ES-I3 (cell line): ENCODE results near the gene PLXDC1.

Experiments
- H3K36me3 ChIP-seq: 2 replicates; pipeline ENCODE4 v1.6.1; 2013; ENCODE audit warnings: mild to moderate bottlenecking, low read length, control low read depth, moderate library complexity; ENCODE audit not compliant: insufficient read depth
- H3K4me1 ChIP-seq: 2 replicates; pipeline ENCODE4 v1.6.1; 2013; ENCODE audit warnings: mild to moderate bottlenecking, control low read depth, low read length; ENCODE audit not compliant: insufficient read depth
- H3K9ac ChIP-seq: 2 replicates; pipeline ENCODE4 v1.6.1; 2013; ENCODE audit warnings: low read depth, mild to moderate bottlenecking, low read length, moderate library complexity
- H3K9me3 ChIP-seq: 2 replicates; pipeline ENCODE4 v1.6.1; 2013; ENCODE audit warnings: mild to moderate bottlenecking, low read length, moderate library complexity; ENCODE audit not compliant: control insufficient read depth, insufficient read depth

The PLXDC1 gene

GRCh38 chr17:39153599-39154051 lies 2.2 kb upstream of the PLXDC1 start:
- Histone ChIP-seq H3K9ac (peak overlapping the region; percentile 96), H3K9me3 (no peaks in the 10 kb centered on the region), H3K4me1 (0 out of 2 replicates have a peak, but pooled peaks cover 8% of the 10 kb centered on the region), H3K36me3 (no peaks in the 10 kb centered on the region)

GRCh38 chr17:39151943-39152818 lies 744 bp upstream of the PLXDC1 start:
- Histone ChIP-seq H3K9me3 (no peaks in the 10 kb centered on the region), H3K9ac (peak overlapping the region; percentile 96; the same call in 1 of the 2 replicates), H3K4me1 (peaks cover 7% of the 10 kb centered on the region; the same call in 1 of the 2 replicates), H3K36me3 (no peaks in the 10 kb centered on the region)

GRCh38 chr17:39150795-39151149 lies 665 bp downstream of the PLXDC1 start:
- peak overlapping the region; percentile 48; the same call in 1 of the 2 replicates for H3K9ac ChIP-seq
- no peaks in the 10 kb centered on the region for H3K9me3 ChIP-seq
- no peaks in the 10 kb centered on the region for H3K36me3 ChIP-seq
- no peaks in the 10 kb centered on the region; the same call in 1 of the 2 replicates for H3K4me1 ChIP-seq

GRCh38 chr17:39150104-39150634 lies 1.3 kb downstream of the PLXDC1 start:
- Histone ChIP-seq H3K4me1 (no peaks in the 10 kb centered on the region; the same call in 1 of the 2 replicates), H3K36me3 (no peaks in the 10 kb centered on the region), H3K9me3 (no peaks in the 10 kb centered on the region), H3K9ac (no peak overlapping the region)

GRCh38 chr17:39147221-39148185 lies 3.9 kb downstream of the PLXDC1 start:
- no peaks in the 10 kb centered on the region; the same call in 1 of the 2 replicates for H3K4me1 ChIP-seq

GRCh38 chr17:39146273-39146672 lies 5.2 kb downstream of the PLXDC1 start:
- H3K9me3 ChIP-seq, result no peaks in the 10 kb centered on the region
- H3K4me1 ChIP-seq, result no peaks in the 10 kb centered on the region; the same call in 1 of the 2 replicates
- H3K9ac ChIP-seq, result no peak overlapping the region
- no peaks in the 10 kb centered on the region for H3K36me3 ChIP-seq

More at GRCh38 chr17:39147221-39148185, 3.9 kb downstream of the PLXDC1 start:
- peak overlapping the region; percentile 12; the same call in 1 of the 2 replicates for H3K9ac ChIP-seq
- H3K36me3 ChIP-seq, result no peaks in the 10 kb centered on the region
- no peaks in the 10 kb centered on the region for H3K9me3 ChIP-seq

- no peaks in the 10 kb centered on the region; the same call in 1 of the 2 replicates for H3K4me1 ChIP-seq
- no peaks in the 10 kb centered on the region for H3K9me3 ChIP-seq
- no peak overlapping the region for H3K9ac ChIP-seq
- H3K36me3 ChIP-seq, result no peaks in the 10 kb centered on the region
Measured at GRCh38 chr17:39145143-39145542, 6.3 kb downstream of the PLXDC1 start.

- Histone ChIP-seq H3K4me1 (no peaks in the 10 kb centered on the region; the same call in 1 of the 2 replicates), H3K36me3 (no peaks in the 10 kb centered on the region), H3K9ac (no peak overlapping the region), H3K9me3 (no peaks in the 10 kb centered on the region)
Measured at GRCh38 chr17:39144416-39144840, 7.0 kb downstream of the PLXDC1 start.

GRCh38 chr17:39143552-39144093 lies 7.8 kb downstream of the PLXDC1 start:
- Histone ChIP-seq H3K4me1 (peaks cover 7% of the 10 kb centered on the region; the same call in 1 of the 2 replicates), H3K9me3 (no peaks in the 10 kb centered on the region), H3K36me3 (no peaks in the 10 kb centered on the region), H3K9ac (no peak overlapping the region)

- Histone ChIP-seq H3K36me3 (no peaks in the 10 kb centered on the region), H3K9ac (no peak overlapping the region), H3K4me1 (peaks cover 9% of the 10 kb centered on the region; the same call in 1 of the 2 replicates), H3K9me3 (no peaks in the 10 kb centered on the region)
Measured at GRCh38 chr17:39141915-39142664, 9.3 kb downstream of the PLXDC1 start.

- Histone ChIP-seq H3K36me3 (no peaks in the 10 kb centered on the region), H3K9ac (no peak overlapping the region), H3K4me1 (peaks cover 9% of the 10 kb centered on the region; the same call in 1 of the 2 replicates), H3K9me3 (no peaks in the 10 kb centered on the region)
Measured at GRCh38 chr17:39141294-39141693, 10.1 kb downstream of the PLXDC1 start.

- no peaks in the 10 kb centered on the region for H3K9me3 ChIP-seq
- no peaks in the 10 kb centered on the region for H3K36me3 ChIP-seq
- H3K9ac ChIP-seq, result no peak overlapping the region
- peaks cover 9% of the 10 kb centered on the region; the same call in 1 of the 2 replicates for H3K4me1 ChIP-seq
Measured at GRCh38 chr17:39139561-39139960, 11.9 kb downstream of the PLXDC1 start.

GRCh38 chr17:39139161-39139511 lies 12.3 kb downstream of the PLXDC1 start:
- Histone ChIP-seq H3K9ac (no peak overlapping the region), H3K36me3 (no peaks in the 10 kb centered on the region), H3K9me3 (no peaks in the 10 kb centered on the region), H3K4me1 (peaks cover 9% of the 10 kb centered on the region; the same call in 1 of the 2 replicates)
